Adrenal gland (tissue), 5 donors: ENCODE data around the gene NHSL1.

Source experiments
- POLR2A ChIP-seq, 2 donors: fragments of 450-650 bp; IDR thresholded peaks; one replicate each; pipeline ENCODE4 v1.6.1; 2017; ENCODE audit warnings: antibody characterized with exemption in 2 of 2, mild to moderate bottlenecking in 2 of 2, moderate library complexity in 1 of 2
- TF ChIP-seq, protein P1 (sequence below), 6 experiments: fragments of 450-650 bp in 4 of 6; fragments of 200-600 bp in 2 of 6; sonication (generic) in 1 of 6; IDR thresholded peaks; 1 replicate in 5 of 6; 2 replicates in 1 of 6; pipeline versions ENCODE4 v1.5.1 to v1.8.0; 2016 to 2021; ENCODE audit warnings: antibody characterized with exemption in 6 of 6, mild to moderate bottlenecking in 2 of 6, moderate library complexity in 1 of 6
- donor health status: DM: no; HTN: no; CAD: no.

DNA sequence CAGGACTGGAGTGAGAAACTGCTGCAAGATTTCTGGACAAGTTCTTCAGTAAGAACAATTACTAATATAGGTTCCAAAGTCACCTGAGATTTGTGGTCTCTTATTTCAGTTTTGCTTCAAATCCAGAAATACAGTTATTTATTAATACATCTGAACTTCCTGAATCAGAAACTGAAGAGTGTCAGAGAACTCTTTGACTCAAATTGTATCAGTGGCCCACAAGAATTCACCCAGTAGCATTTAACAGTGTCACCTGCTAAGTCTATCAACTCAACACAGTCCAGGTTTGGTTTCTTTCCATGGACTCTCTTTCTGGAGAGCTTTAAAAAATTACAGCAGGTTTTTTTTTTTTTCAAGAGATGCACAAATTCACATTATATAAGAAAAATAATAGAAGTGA lies 18.8 kb upstream of the NHSL1 start:
- TF ChIP-seq, protein P1, sequence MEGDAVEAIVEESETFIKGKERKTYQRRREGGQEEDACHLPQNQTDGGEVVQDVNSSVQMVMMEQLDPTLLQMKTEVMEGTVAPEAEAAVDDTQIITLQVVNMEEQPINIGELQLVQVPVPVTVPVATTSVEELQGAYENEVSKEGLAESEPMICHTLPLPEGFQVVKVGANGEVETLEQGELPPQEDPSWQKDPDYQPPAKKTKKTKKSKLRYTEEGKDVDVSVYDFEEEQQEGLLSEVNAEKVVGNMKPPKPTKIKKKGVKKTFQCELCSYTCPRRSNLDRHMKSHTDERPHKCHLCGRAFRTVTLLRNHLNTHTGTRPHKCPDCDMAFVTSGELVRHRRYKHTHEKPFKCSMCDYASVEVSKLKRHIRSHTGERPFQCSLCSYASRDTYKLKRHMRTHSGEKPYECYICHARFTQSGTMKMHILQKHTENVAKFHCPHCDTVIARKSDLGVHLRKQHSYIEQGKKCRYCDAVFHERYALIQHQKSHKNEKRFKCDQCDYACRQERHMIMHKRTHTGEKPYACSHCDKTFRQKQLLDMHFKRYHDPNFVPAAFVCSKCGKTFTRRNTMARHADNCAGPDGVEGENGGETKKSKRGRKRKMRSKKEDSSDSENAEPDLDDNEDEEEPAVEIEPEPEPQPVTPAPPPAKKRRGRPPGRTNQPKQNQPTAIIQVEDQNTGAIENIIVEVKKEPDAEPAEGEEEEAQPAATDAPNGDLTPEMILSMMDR (IDR thresholded peaks at IDR 0.05), result no peak
- TF ChIP-seq POLR2A (IDR thresholded peaks at IDR 0.05), result no peak
